Endodermal cell (in vitro differentiated cells): ENCODE data around the gene C14orf119. TPM values are rescaled to one million over a fixed set of nuclear protein-coding genes. Genes with fewer than 3 reads are reported as not detected.

Experiments used
- DNase-seq: peaks from one replicate; pipeline ENCODE4 v3.0.0-alpha.2; 2017
- H3K27ac ChIP-seq: 2 replicates; pipeline ENCODE4 v1.5.1; 2013; ENCODE audit warnings: mild to moderate bottlenecking, low read depth, low read length, moderate library complexity
- H3K27me3 ChIP-seq: 2 replicates; pipeline ENCODE4 v1.6.1; 2013; ENCODE audit warnings: mild to moderate bottlenecking, low read length, moderate library complexity; ENCODE audit not compliant: insufficient read depth, control insufficient read depth, poor library complexity, severe bottlenecking
- H3K36me3 ChIP-seq: 2 replicates; pipeline ENCODE4 v1.7.0; 2013; ENCODE audit warnings: mild to moderate bottlenecking, low read length, moderate library complexity; ENCODE audit not compliant: control insufficient read depth, insufficient read depth
- H3K4me1 ChIP-seq: one replicate; pipeline ENCODE4 v1.7.0; 2013; ENCODE audit warnings: low read length; ENCODE audit not compliant: control insufficient read depth, insufficient read depth
- H3K4me3 ChIP-seq: 2 replicates; pipeline ENCODE4 v1.5.1; 2013; ENCODE audit warnings: mild to moderate bottlenecking, low read length, moderate library complexity
- H3K9ac ChIP-seq: 2 replicates; pipeline ENCODE4 v1.6.1; 2013; ENCODE audit warnings: mild to moderate bottlenecking, low read length, moderate library complexity; ENCODE audit not compliant: poor library complexity, severe bottlenecking; ENCODE audit errors: extremely low read depth
- H3K9me3 ChIP-seq: 2 replicates; pipeline ENCODE4 v1.6.1; 2013; ENCODE audit warnings: mild to moderate bottlenecking, low read length, moderate library complexity; ENCODE audit not compliant: control insufficient read depth
- H3K27ac Mint-ChIP-seq: 2 replicates; pipeline ENCODE4 v1.8.0; 2020; ENCODE audit warnings: mixed read lengths
- H3K27me3 Mint-ChIP-seq: 2 replicates; pipeline ENCODE4 v1.8.0; 2021; ENCODE audit warnings: mild to moderate bottlenecking, mixed read lengths; ENCODE audit not compliant: insufficient read depth
- H3K36me3 Mint-ChIP-seq: 2 replicates; pipeline ENCODE4 v1.8.0; 2020; ENCODE audit warnings: low read depth, mixed read lengths
- H3K4me1 Mint-ChIP-seq: 2 replicates; pipeline ENCODE4 v1.8.0; 2020; ENCODE audit warnings: mixed read lengths
- H3K4me3 Mint-ChIP-seq: 2 replicates; pipeline ENCODE4 v1.8.0; 2020; ENCODE audit warnings: mild to moderate bottlenecking, moderate library complexity, mixed read lengths
- H3K9me3 Mint-ChIP-seq: 2 replicates; pipeline ENCODE4 v1.8.0; 2020; ENCODE audit warnings: mild to moderate bottlenecking, mixed read lengths
- WGBS, 2 experiments: methylation state at CpG; one replicate each; pipeline versions ENCODE4 v1.1.5 to v1.1.7; 2013; ENCODE audit warnings: missing lambda C conversion rate in 2 of 2, mixed read lengths in 1 of 2; ENCODE audit not compliant: insufficient coverage in 1 of 2, insufficient read length in 1 of 2; 5-methylcytosine and 5-hydroxymethylcytosine counted together
- total RNA-seq, 2 donors: library from RNA; stranded (reverse); fragmentation: NEBNext Ultra II Directional in 1 of 2; extraction: Animal tissue kit (Norgen Biotek cat#: 25700) in 1 of 2; gene quantifications; 2 replicates in 1 of 2; 3 replicates in 1 of 2; pipeline ENCODE4 v1.2.1, GENCODE V29; 2021
- TF ChIP-seq, protein P1 (sequence below): fragments of 200-600 bp; sonication (generic); conservative IDR thresholded peaks from 2 replicates; pipeline ENCODE4 v1.5.0; 2021; ENCODE audit warnings: antibody characterized with exemption, mild to moderate bottlenecking

C14orf119 gene
- total RNA-seq, 2 donors from 2014 or later, result 76.7 to 82.9 TPM

DNA sequence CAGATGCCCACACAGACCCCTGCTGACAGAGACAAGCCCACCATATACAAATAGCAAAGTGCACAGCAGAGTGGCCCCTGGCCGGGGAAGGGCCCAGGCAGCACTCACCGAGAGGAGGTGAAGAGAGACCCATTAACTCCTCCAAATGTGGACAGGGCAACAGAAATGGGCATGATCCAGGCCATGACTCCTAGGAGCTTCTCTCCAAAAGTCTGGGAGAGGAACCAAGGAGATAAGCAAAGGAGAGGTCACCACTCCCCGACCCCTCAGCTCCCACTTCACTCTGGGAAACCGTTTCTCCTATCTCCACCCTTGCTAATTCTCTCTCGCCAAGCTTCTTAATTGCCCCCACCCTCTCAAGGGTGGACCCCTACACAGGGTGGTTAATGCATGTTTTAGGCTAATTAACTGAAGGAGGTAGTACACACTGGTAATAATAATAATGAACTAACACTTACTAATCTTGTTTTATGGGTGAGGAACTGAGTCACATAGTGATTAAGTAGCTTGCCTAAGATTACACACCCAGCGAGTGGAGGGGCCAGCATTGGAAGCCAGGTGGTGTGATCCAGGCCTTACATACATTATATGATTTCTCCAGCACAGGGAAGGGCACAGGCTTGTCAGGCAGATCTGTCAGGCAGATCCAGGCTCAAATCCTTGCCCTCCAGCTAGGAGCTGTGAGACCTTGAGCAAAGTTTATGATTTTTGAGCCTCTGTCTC is 42.7 kb downstream of the C14orf119 start:
- Histone ChIP-seq H3K9ac (no peak overlapping the region), H3K4me1 (peaks cover 4% of the 10 kb centered on the region), H3K27ac (no peak overlapping the region), H3K4me3 (no peak overlapping the region), H3K36me3 (no peaks in the 10 kb centered on the region), H3K27me3 (no peaks in the 10 kb centered on the region), H3K9me3 (no peaks in the 10 kb centered on the region)
- TF ChIP-seq, protein P1, sequence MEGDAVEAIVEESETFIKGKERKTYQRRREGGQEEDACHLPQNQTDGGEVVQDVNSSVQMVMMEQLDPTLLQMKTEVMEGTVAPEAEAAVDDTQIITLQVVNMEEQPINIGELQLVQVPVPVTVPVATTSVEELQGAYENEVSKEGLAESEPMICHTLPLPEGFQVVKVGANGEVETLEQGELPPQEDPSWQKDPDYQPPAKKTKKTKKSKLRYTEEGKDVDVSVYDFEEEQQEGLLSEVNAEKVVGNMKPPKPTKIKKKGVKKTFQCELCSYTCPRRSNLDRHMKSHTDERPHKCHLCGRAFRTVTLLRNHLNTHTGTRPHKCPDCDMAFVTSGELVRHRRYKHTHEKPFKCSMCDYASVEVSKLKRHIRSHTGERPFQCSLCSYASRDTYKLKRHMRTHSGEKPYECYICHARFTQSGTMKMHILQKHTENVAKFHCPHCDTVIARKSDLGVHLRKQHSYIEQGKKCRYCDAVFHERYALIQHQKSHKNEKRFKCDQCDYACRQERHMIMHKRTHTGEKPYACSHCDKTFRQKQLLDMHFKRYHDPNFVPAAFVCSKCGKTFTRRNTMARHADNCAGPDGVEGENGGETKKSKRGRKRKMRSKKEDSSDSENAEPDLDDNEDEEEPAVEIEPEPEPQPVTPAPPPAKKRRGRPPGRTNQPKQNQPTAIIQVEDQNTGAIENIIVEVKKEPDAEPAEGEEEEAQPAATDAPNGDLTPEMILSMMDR, result no peak
- Mint-ChIP-seq H3K4me1 (peaks cover 9% of the 10 kb centered on the region), H3K27ac (no peak overlapping the region), H3K36me3 (peaks cover 8% of the 10 kb centered on the region), H3K4me3 (no peak overlapping the region), H3K27me3 (no peaks in the 10 kb centered on the region), H3K9me3 (no peaks in the 10 kb centered on the region)
- no peak for DNase-seq
- 92 to 100% methylated on average over 1 to 6 of the region's 6 CpGs for WGBS, 2 experiments

DNA sequence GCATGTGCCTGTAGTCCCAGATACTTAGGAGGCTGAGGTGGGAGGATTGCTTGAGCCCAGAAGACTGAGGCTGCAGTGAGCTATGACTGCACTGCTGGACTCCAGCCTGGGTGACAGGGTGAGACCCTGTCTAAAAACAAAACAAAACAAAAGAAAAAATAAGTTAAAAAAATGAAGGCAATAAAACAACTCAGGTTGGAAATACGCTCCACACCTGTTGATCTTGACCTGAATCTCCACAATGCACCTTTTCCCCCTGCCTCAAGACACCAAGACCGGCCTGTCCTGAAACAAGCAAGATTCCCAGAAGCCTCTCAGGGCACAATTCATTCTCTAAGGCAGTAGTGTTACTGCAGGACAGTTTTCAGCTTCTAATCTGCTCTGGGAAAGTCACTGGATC is 44.6 kb downstream of the C14orf119 start:
- Mint-ChIP-seq H3K4me3 (no peak overlapping the region), H3K36me3 (peaks cover 8% of the 10 kb centered on the region), H3K9me3 (no peaks in the 10 kb centered on the region), H3K27me3 (no peaks in the 10 kb centered on the region), H3K4me1 (peaks cover 19% of the 10 kb centered on the region), H3K27ac (peak overlapping the region; percentile 35)
- 81 to 89% methylated on average over 2 of the region's 2 CpGs for WGBS, 2 experiments
- TF ChIP-seq, protein P1, result no peak
- Histone ChIP-seq H3K4me3 (no peak overlapping the region), H3K36me3 (no peaks in the 10 kb centered on the region), H3K9me3 (no peaks in the 10 kb centered on the region), H3K9ac (no peak overlapping the region), H3K27ac (no peak overlapping the region), H3K4me1 (peaks cover 4% of the 10 kb centered on the region), H3K27me3 (no peaks in the 10 kb centered on the region)
- DNase-seq, result no peak

DNA sequence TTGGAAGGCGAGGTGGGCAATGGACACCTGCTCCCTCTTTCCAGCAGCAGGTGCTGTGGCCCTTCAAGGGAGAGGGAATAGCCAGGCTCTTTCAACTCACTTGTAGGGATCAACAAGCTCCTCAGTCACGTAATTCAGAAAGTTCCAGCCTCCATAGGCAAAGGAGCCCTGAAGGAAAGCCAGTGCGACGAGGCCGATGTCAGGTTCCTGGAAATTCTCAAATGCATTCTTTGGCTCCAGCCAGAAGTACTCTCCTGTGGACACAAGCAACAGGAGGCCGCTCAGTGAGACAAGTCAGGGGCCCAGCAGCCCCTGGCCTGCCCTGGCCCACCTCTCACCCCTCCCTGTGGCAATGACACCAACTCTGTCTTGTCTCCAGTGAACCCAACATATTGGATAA is 45.1 kb downstream of the C14orf119 start:
- TF ChIP-seq, protein P1, result peak; percentile 32
- no peaks in the 10 kb centered on the region for H3K9me3 ChIP-seq
- Mint-ChIP-seq H3K4me3 (no peak overlapping the region), H3K9me3 (no peaks in the 10 kb centered on the region), H3K4me1 (peaks cover 19% of the 10 kb centered on the region), H3K36me3 (peaks cover 8% of the 10 kb centered on the region), H3K27me3 (no peaks in the 10 kb centered on the region), H3K27ac (peak overlapping the region; percentile 35)
- no peaks in the 10 kb centered on the region for H3K36me3 ChIP-seq
- no peaks in the 10 kb centered on the region for H3K27me3 ChIP-seq
- H3K4me1 ChIP-seq, result peaks cover 4% of the 10 kb centered on the region
- 91 to 100% methylated on average over 5 to 6 of the region's 6 CpGs for WGBS, 2 experiments
- H3K9ac ChIP-seq, result no peak overlapping the region
- H3K4me3 ChIP-seq, result no peak overlapping the region
- DNase-seq, result no peak
- no peak overlapping the region for H3K27ac ChIP-seq
